Activated CD8-positive, alpha-beta memory T cell treated with anti-CD3 and anti-CD28 coated beads for 48 hours (primary cell): ENCODE measurements around the gene KANK3.
A peak's percentile ranks its signal among the peaks of the same experiment; 100 is the strongest.

ENCODE experiments used
- DNase-seq, 3 experiments: peaks; one replicate each; pipeline ENCODE4 v3.0.0-alpha.2; 2020; ENCODE audit warnings: low read depth in 2 of 3, low spot score in 2 of 3

The KANK3 gene

DNA sequence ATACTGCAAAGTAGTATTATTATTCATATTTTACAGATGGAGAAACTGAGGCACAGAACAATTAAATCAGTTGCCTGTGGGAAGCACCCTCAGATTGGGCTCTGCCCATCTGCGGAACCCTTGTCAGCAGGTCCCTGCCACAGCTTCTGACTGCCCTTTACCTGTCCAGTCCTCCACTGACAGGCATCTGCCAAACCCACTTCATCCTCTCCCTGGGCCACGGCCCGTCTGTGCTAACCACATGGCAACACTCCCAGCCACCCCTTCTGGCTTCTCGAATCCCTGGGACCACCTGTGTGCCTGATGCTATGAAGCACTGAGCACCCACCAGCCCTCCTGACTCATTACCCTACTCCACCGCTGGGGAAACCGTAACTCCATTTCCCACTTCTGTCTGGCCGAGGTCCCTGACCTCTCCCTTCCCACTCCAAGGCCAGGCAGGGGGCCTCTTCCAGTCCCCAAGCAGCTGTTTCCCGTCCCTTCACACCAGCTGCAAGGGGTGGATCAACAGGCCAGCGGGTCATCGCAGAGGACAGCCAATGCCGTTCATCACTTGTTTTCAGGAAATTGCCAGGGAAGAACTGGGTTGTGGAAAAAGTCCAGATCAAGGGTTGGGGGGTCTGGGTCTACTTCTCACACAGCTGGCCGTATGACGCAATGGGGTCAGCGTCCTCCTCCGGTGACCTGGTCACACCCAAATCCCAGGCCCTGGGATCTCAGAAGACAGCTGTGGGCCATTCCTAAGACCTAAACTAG, 2.5 kb downstream of the KANK3 start:
- no peak for DNase-seq

DNA sequence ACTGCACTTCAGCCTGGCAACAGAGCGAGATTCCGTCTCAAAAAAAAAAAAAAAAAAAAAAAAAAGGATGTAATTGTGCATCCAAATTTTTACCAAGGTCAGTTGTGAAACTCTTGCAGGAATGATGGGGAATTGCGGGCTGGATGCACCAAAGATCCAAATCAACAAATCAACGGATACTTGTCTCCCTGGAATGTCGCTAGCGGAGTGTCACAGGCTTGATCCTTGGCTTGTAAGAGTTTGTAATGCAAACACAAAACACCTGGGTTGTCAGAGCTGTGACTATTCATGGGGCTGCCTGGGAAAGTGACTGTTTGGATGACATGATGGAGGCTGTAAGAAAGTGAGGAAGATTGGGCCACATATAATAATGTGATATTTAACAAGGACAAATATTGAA, 4.2 kb downstream of the KANK3 start:
- no peak for DNase-seq

DNA sequence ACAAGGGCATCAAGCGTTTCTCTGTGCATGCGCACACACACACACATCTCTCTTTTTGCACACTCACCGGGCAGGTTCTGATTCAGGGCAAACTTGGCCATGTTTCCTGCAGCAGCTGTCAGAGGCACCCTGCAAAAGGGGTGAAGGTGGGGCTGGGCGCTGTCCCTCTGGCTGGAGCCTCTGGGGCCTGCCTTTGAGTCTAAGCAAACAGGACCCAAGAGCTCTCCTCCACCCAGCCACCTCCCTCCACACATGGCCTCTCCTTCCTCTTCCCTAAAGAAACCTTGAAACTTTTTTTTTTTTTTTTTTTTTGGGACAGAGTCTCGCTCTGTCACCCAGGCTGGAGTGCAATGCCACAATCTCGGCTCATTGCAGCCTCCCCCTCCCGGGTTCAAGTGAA, 5.3 kb downstream of the KANK3 start:
- DNase-seq = no peak

DNA sequence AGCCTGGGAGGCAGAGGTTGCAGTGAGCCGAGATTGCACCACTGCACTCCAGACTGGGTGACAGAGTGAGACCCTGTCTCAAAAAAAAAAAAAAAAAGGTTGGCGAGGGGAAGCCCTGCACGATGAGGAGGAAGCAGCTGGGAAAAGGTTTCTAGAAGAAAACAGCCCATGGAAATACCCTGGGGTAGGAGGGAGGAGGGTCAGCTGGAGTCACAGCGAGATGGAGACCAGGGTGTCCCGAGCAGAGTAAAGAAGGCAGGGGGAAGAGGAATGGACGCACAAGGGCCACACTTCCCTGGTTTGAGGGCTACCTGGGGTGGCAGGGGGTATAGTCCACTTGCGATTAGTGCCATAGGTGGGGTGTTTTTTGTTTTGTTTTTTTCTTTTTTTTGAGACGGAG, 6.4 kb downstream of the KANK3 start:
- no peak for DNase-seq

DNA sequence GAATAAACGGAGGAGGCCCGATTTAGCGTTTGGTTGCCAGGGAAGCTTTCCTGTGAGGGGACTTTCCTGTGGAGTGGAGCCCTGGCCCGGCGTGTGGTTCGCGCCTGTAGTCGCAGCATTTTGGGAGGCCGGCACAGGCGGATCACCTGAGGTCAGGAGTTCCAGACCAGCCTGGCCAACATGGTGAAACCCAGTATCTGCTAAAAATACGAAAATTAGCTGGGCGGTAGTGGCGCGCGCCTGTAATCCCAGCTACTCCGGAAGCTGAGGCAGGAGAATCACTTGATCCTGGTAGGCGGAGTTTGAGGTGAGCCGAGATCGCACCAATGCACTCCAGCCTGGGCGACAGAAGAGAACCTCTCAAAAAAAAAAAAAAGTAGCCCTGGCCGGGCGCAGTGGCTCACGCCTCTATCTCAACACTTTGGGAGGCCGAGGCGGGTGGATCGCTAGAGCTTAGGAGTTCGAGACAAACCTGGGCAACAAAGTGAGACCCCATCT, 6.9 kb downstream of the KANK3 start:
- no peak for DNase-seq

DNA sequence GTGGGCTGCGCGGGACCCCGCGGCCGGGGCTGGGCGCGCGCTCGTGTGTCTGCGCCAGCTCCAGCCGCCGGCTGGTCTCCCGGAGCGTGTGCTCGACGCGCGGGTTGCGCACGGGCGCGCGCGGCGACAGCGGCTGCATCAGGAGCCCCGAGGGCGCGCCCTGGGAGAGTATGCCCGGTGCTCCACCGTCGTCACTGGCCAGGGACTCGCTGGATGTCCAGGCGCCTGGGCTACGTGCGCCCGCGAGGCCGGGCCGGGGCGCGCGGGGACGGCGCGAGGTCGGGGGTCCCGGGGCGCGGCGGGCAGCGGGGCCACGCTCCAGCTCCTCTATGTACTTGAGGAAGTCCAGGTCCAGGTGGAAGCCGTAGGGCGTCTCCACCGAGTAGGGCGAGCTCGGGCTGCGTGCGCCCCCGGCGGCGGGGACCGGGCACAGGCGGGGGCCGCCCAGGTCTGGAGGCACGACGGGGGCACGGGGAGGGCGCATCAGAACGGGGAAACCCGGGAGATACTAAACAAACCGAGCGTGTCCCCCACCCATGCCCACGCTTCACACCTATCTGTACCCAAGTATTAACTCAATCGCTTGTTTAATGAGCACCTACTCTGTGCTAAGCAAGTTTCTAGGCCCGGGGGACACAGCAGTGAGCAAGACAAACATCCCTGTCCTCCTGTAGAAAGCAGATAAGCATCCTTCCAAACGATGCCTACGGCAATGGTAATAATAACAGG, 7.6 kb downstream of the KANK3 start:
- peak in 1 of 3 experiments; percentile 15 for DNase-seq

DNA sequence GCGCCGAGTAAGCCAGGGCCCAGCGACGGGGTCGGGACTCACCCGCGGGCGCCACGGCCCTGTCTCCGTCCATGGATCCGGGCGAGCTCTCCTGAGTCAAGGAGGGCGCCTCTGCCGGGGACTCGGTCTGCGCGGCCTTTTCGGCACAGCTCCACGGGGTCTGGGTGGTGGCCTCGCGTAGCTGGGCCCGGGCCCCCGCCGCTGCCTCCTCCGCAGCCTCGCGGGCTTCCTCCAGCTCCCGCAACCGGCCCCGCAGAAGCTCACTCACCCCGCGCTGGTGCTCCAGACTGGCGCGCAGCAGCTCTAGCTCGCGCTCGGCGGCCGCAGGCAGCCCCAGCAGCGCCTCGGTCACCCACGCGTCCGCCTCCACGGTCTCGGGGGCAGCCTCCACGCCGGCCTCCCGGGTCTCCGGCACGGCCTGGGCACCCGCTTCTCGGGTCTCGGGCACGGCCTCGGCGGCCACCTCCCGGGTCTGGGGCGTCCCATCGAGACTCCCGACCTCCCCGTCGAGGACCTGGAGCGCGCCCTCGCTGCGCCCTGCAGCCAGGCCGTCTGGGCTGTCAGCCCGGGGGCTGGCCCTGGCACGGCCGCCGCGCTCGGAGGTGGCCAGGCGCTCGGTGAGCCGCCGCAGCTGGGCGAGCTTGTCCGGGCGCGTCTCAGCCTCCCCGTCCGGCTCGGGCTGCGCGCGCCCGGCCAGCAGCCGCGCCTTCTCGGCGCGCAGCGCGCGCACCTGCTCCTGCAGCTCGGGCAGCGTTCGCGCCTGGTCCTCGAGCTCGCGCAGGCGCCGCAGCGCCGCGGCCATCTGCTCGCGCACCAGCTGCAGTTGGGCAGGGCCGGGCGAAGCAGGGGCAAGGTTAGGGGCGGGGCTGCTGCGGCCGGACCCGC, 8.4 kb downstream of the KANK3 start:
- peak in 1 of 3 experiments; percentile 15 for DNase-seq

DNA sequence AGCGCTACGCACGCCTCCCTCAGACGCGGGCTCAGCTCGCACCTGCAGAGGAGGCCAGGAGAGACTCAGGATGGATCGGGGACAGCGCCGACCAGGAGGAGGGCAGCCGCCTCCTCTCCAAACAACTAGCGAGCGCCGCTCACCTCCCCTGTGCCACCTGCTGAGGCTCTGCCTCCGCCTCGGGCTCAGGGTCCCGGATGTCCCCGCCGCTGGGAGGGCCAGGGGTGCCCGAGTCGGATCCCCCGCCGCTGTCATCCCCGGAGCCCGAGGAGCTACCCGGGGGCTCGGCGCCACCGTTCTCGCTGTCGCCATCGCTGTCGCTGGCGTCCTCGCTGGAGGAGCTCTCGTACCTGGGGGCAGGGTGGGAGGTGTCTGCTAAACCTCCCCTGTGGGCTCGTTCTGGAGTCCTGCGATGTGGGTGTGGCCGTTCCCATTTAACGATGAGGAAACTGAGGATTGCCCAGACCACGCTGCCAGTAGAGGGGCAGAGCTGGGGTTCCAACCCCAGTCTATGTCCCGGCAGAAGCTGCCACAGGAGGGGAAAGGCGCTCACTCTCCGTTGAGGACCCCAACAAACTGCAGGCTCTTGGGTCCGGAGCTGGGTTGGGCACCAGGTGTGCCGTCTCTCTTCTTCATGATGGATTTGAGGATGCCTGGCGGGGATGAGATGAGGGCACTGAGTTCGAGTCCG, 9.2 kb downstream of the KANK3 start:
- DNase-seq = no peak

DNA sequence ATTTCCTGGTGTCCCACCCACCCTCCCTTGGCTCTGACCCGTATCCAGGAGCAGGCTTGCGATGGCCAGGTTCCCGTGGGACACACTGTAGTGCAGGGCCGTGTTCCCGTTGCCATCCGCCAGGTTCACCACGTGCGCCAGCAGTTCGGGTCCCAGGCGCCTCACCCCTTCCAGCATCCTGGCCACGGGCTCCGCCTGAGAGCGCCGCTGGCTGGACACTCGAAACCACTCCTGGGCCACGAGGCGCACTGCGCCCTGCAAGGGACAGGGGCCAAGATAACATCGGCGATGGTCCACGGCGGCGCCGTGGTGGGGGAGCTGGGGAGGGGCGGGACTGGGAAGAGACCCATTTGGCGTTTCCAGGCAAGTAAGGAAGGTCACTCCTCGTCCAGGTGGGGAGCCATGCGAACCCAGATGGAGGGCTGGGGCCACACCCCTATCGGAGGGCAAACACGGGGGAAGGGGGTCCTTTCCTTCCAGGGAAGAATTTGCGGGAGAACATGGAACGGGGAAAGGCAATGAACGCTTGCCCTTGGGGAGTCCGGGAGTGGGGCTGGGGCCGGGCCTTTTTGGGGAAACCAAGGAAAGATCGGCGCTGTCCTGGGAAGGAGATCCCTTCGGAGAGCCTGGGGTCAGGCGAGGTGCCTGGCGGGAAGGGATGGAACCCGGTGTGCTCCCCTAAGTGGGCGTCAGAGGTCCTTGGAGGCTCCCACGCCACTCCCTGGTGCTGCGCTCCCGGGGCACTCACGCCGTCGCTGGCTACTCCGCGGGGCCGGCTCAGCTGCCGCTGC, 9.9 kb downstream of the KANK3 start:
- no peak for DNase-seq

DNA sequence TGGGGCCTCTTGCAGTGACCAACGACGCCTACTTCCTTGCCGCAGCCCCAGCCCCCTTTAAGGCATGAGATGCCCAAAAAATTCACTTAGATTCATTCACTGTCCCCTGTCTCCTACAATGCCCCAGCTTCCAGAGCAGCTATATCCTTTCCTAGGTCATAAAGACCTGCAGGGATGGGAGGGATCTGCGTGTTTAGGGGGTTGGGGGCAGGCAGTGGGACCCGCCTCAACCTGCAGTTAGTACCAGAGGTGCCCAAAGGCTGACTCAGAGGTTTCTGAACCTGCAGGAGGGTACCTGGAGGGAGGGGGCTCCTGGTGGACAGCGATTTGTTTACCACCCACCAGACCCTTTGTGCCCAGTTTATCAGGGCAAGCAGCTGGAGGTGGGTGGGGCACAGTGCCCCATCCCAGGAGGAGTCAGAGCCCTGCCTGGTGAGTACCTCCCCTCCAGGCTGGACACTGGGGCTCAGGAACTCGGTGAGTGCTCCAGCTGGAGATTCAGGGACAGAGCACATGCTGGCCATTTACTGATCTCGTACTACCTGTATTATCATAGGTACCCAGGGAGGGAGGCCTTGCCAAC, 11.7 kb downstream of the KANK3 start:
- DNase-seq = no peak

DNA sequence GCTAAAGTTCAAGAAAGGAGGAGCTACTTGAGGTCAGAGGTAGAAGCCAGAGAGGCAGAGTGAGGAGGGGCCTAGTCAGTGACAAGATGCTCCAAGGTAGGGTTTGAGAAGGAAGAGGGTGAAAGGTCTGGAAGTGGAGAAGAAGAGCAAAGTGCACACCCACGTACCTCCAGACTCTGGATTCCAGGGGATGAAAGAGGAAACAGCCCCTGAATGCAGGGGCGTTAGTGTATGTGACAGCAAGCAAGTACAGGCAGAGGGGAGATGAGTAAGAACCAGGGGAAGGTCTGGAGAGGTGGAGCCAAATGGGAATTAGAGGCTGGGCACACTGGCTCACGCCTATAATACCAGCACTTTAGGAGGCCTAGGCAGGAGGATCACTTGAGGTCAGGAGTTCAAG, 13.1 kb downstream of the KANK3 start:
- DNase-seq = no peak

DNA sequence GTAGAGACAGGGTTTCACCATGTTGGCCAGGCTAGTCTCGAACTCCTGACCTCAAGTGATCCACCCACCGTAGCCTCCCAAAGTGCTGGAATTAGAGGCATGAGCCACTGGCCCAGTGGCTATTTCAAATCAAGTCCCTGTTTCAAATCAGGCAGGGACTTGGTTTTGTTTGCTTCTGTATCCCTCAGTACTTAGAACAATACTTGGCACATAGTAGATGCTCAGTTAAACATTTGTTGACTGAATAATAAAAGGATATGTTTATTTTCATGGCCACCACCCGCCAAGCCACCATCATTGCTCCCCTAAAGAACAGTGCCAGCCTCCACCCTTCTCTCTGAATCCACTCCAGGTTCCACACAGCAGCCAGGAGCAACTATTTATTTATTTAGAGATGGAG, 17.6 kb downstream of the KANK3 start:
- no peak for DNase-seq

DNA sequence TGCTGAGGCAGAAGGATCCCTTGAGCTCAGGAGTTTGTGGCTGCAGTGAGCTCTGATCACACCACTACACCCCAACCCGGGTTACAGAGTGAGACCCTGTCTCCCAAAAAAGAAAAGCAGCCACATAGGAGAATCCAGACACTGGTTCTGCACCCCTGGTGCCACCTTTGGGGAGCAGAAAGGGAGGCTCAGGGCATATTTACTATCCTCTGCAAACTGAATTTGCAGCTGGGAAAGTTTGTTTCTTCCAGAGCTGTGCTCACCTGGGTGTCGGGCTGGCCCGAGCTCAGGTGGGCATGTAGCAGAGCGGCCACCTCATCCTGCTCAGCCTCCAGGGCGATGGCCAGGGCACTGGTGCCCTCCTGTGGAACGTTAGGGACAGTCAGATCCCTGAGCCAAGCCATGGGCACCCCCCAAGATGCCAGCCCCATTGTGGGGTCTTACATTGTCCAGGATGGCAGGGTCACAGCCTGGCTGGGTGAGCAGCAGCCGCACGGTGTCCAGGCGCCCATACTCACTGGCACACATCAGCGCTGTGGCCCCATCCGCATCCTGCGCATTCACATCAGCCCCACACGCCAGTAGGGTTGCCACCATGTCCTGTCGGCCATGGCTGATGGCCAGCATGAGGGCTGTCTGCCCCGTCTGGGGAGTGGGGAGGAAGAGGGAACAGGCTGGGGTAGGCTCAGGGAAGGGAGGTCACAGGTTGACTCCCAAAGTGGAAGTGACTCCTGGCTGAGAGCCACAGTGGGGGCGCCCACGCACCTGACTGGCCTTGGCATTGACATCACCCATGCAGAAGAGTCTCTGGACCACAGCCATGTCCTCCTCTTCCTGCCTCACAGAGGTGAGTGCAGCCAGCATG, 18.6 kb downstream of the KANK3 start:
- DNase-seq = no peak

DNA sequence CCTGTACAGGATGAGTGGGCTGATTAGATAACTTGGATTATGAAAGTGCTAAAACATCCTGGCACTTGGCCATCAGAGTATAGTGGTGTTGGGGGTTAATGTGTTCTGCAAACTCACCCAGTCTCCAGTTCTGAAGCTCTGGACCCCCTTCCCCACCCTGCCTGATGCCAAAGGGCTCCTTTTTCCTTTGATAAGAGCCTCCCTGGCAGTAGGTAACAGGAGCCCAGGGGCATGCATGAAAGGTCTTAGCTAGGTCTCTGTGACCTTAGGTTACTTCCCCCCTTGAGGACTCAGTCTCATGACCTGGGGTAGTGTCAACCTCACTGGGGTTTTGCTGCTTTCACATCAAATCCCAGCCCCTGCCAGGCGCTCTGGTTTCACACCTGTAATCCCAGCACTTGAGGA, 19.3 kb downstream of the KANK3 start:
- DNase-seq = no peak

DNA sequence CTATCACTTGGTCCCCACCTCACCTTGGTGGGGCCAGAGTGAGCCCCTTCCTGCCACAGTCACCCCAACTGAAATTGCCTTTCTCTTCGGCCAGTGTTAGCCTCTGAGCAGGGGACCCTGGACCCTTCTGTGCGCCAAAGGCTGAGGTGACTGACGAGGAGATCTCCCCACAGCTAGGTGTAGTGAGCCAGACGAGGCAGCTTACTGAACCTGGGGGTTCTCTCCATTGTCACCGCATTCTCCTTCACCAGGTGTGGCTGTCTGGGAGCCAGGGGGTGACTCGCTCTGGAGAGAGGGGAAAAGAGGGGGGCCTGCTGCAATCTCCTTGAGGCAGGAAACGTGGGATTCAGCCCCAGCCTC, 20.4 kb downstream of the KANK3 start:
- DNase-seq = no peak

DNA sequence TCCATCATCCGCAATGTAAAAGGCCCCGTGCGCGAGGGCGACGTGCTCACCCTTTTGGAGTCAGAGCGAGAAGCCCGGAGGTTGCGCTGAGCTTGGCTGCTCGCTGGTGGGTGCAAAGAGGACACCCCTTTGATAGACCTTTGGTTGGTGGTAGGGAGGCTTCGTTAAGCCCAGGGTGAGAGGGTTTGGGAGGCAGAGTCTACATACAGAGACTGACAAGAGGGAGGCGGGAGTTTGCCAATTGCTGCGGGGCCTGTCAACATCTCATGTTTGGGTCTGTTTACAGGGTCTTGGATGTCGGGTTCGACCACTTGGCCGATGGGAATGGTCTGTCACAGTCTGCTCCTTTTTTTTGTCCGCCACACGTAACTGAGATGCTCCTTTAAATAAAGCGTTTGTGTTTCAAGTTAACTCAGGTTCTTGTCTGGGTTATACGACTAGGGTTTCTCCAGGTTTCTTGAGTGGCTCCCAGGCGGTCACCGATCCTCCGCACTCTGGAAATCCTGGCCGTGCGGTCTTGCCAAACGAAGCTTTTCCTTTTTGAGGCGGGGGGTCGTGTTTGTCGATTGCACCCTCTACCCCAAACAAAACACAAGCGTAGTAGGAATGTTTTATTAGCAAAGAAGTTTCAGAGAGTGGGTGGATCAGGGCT, 20.9 kb downstream of the KANK3 start:
- no peak for DNase-seq

DNA sequence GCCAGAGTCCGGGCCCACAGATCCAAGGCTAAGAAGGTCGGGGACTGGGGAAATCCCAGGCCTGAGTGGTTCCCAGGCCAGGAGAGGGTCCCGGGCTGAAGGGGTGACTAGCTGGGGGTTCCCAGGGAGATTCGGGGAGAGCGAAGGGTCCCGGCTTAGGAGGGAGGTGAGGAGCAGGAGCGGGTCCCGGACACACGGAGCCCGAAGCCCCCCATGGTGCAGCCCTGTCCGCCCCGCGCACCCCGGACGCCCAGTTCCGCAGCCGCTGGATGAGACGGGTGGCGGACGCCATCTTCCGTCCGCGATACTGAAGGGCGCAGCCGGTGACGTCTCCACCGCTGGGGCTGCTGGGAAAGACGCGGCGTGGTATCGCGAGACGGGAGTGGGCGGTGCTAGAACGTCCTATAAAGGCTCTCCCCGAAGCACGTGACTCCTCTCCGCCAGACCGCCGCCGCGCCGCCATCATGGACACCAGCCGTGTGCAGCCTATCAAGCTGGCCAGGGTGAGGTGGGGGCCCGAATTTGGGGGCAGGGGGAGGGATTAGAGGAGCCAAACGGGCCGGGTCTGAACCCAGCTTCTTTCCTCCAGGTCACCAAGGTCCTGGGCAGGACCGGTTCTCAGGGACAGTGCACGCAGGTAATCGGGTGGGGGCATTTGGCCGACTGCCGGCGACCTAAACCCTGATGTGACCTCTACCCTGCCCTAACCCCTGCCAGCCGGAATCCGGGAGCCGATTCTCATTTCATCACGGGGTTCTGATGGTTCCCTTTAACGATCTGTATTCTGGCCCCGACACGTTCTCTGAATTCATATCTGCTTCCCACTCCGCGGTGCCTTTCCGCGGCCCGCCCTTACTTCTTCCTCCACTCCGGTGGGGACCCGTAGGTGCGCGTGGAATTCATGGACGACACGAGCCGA, 21.7 kb downstream of the KANK3 start, which contains the start of the genes NDUFA7 and RPS28:
Gene NDUFA7, minus strand, starts transcription at position 309 of the 919 bp plus-strand sequence. Its CDS starts 17 bp downstream, at position 292.
Gene RPS28, plus strand, starts transcription at position 430 of the 919 bp plus-strand sequence. Its CDS starts 35 bp downstream, at position 465.
- DNase-seq = peak; percentile 93 to 96 (median 96)
